Limb (tissue), 2 donors: ENCODE results near the gene RSPH6A.

Experiments used
- DNase-seq, 2 donors: peaks; one replicate each; pipeline ENCODE4 v3.0.0-alpha.2; 2016; ENCODE audit errors: extremely low spot score in 2 of 2

The RSPH6A gene

GRCh38 chr19:45825917-45826893 lies 11.1 kb upstream of the RSPH6A start:
- no peak for DNase-seq

- DNase-seq: no peak
These were observed 10.1 kb upstream of the RSPH6A start for GRCh38 chr19:45825263-45825605.

- no peak for DNase-seq
These were observed 9.6 kb upstream of the RSPH6A start for GRCh38 chr19:45824531-45825262.

GRCh38 chr19:45824041-45824471 lies 8.9 kb upstream of the RSPH6A start:
- DNase-seq: no peak

GRCh38 chr19:45823182-45823581 lies 8.1 kb upstream of the RSPH6A start:
- no peak for DNase-seq

GRCh38 chr19:45822716-45823115 lies 7.6 kb upstream of the RSPH6A start:
- DNase-seq: no peak

- DNase-seq: no peak
These were observed 6.5 kb upstream of the RSPH6A start for GRCh38 chr19:45821570-45821969.

- no peak for DNase-seq
These were observed 6.0 kb upstream of the RSPH6A start for GRCh38 chr19:45821103-45821521.

GRCh38 chr19:45820413-45821102 lies 5.5 kb upstream of the RSPH6A start:
- DNase-seq: no peak

- no peak for DNase-seq
These were observed 4.7 kb upstream of the RSPH6A start for GRCh38 chr19:45819769-45820168.

GRCh38 chr19:45817725-45818301 lies 2.7 kb upstream of the RSPH6A start:
- DNase-seq: no peak

- DNase-seq: peak; percentile 88 to 93
These were observed 2.1 kb upstream of the RSPH6A start for GRCh38 chr19:45817010-45817724.

- no peak for DNase-seq
These were observed 1.3 kb upstream of the RSPH6A start for GRCh38 chr19:45816236-45817009.

- peak; percentile 55 to 84 for DNase-seq
These were observed 541 bp upstream of the RSPH6A start for GRCh38 chr19:45815481-45816216.

- no peak for DNase-seq
These were observed 835 bp downstream of the RSPH6A start for GRCh38 chr19:45814166-45814780.

GRCh38 chr19:45812297-45812696 lies 2.8 kb downstream of the RSPH6A start:
- DNase-seq: no peak

- DNase-seq: no peak
These were observed 5.4 kb downstream of the RSPH6A start for GRCh38 chr19:45809643-45810159.

GRCh38 chr19:45805719-45806118 lies 9.4 kb downstream of the RSPH6A start:
- DNase-seq: no peak

- DNase-seq: no peak
These were observed 10.2 kb downstream of the RSPH6A start for GRCh38 chr19:45804959-45805230.
